ENCODE data around the gene UBB. TPM values are rescaled to one million over a fixed set of nuclear protein-coding genes. Genes with fewer than 3 reads are reported as not detected.
A peak's percentile ranks its signal among the peaks of the same experiment; 100 is the strongest.

The UBB gene
- total and polyA plus RNA-seq, 9 of the 15 experiments (the other 6 are each of a cell fraction or from before 2014, with no cell fraction given) = 1,069 to 4,143 (median 1,696) TPM

GRCh38 chr17:16380640-16381495, at the start of gene UBB (continued):
- TF ChIP-seq TAF9B (IDR thresholded peaks at IDR 0.05; ENCODE audit: partially characterized antibody) (peak; percentile 97), NCOR1 (IDR thresholded peaks at IDR 0.05) (peak; percentile 69), ZNF165 (CRISPR knock-in tag; IDR thresholded peaks at IDR 0.05; ENCODE audit: borderline replicate concordance) (no peak), ZNF586 (CRISPR knock-in tag; conservative IDR thresholded peaks at IDR 0.05) (no peak), ZNF407 (IDR thresholded peaks at IDR 0.05; ENCODE audit: low read depth) (no peak), UBTF (IDR thresholded peaks at IDR 0.05; ENCODE audit: borderline replicate concordance in 1 of 2, low read depth in 2 of 2, low read length in 2 of 2) (no peak), BDP1 (IDR thresholded peaks at IDR 0.05; ENCODE audit: insufficient read depth, insufficient read length) (no peak), ZKSCAN1 (IDR thresholded peaks at IDR 0.05; ENCODE audit: low read depth, low read length) (no peak), ARID2 (IDR thresholded peaks at IDR 0.05) (no peak), HSF4 (CRISPR knock-in tag; IDR thresholded peaks at IDR 0.05; ENCODE audit: borderline replicate concordance) (no peak), HLTF (IDR thresholded peaks at IDR 0.05) (no peak)

Measured in K562 (cell line).